ELR (cell line): Measurements from ENCODE around the gene LTBR.
A peak's percentile ranks its signal among the peaks of the same experiment; 100 is the strongest.
"Not testable (repeated sequence)": the region's sequence is repeated elsewhere in the genome, so short reads cannot be mapped to it uniquely, and the experiment has no call there.

Experiments
- DNase-seq: peaks from one replicate; pipeline ENCODE4 v3.0.0-alpha.2; 2015; ENCODE audit warnings: low read depth

LTBR gene

DNA sequence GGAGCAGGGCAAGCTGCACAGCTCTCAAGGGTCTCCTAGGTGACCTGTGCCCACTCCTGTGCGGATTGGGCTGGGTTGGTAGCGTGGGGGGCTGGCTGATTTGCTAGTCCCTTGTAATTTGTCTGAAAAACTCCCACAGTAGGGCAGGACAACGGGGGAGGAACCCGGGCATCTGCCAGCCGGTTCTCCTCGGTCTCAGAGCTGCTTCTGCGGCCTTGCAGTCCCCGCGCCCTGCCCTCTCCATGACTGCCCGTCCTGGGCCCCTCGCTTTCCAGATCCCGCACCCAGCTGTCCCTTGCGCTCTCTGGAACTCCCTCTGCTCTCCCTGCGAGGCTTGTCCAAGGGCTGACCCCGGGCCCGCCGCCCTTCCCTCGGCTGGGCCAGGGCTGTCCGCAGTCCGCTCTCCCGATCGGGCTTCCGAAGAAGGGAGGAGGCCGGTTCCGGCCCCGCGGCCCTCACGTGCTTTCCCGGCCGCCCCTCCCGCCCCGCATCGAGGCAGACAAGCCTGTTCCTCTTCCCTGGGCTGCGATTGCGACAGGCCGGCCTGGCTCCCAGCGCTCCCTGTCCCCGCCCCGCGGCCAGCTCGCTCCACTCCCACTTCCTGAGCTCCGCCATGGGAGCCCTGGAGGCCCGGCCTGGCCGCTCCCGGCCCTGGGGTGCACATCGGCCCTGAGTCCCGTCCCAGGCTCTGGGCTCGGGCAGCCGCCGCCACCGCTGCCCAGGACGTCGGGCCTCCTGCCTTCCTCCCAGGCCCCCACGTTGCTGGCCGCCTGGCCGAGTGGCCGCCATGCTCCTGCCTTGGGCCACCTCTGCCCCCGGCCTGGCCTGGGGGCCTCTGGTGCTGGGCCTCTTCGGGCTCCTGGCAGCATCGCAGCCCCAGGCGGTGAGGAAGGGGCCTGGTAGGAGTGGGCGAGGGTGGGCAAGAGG, at the start of gene LTBR:
LTBR (plus strand) TSS at position 591 of the 927 bp plus-strand sequence; CDS start at position 788, 197 bp downstream.
- peak; percentile 95 for DNase-seq

DNA sequence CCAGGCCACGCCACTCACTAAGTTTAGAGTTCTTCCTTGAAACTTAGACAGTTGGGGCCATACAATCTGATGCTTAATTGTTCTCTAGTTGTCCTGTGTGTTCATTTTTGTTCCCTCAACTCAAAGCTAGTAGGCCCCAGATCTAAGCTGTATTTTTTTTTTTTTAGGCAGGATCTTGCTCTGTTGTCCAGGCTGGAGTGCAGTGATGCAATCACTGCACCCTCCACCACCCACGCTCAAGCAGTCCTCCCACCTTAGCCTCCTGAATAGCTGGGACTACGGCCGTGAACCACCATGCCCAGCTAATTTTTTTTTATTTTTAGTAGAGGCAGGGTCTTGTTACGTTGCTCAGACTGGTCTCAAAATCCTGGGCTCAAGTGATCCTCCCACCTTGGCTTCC, 49.6 kb upstream of the LTBR start:
- no peak for DNase-seq

DNA sequence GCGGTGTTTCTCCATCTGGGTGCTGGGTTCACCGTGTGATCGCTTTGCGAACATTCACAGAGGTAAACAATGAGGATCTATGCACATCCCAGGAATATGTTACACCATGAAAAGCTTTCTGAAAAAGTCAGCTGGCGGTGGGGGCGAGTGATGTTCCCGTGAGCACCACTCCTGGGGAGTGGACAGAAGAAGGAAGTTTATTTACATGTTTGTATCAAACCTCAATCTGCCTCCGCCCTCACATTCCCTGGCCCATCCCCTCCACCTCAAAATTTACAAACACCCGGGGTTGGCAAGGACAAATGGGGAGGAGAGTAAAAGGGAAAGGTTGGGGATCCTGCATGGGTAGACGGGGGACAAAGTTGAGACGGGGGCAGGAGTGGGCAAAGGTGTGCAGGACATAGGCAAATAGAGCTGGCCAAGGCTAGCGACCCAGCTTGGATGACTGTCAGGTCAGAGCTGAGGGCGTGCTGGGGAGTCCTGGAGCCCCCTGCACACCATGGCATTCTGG, 49.0 kb upstream of the LTBR start:
- no peak for DNase-seq

DNA sequence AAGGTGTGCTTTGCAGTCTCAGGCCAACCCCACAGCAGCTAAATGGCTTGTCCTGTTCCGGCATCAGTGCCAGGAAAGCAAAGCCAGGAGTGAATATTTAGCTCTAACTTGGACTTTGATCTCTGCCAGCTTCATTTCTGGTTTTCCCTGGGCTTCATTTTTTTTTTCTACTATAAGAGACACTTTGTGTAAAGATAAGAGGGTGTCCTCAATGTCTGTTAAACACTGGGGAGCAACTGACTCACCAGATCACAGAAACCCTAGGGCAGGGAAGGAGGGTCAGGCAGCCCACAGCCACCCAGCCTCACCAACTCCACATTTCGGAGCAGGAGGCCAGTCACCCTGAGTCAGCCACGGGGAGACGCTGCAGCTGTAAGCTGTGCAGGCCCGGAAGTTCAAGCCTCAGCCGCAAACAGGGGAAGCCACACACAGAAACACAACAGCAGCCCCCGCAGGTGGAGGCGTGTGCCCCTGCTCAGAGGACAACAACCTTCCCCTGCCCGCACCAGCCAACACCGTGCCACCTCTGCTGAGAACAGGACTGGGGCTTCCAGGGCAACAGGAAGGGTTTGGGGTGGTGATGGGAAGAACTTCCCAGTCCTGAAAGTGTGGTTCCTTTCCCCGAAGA, 48.4 kb upstream of the LTBR start:
- DNase-seq: peak; percentile 97

DNA sequence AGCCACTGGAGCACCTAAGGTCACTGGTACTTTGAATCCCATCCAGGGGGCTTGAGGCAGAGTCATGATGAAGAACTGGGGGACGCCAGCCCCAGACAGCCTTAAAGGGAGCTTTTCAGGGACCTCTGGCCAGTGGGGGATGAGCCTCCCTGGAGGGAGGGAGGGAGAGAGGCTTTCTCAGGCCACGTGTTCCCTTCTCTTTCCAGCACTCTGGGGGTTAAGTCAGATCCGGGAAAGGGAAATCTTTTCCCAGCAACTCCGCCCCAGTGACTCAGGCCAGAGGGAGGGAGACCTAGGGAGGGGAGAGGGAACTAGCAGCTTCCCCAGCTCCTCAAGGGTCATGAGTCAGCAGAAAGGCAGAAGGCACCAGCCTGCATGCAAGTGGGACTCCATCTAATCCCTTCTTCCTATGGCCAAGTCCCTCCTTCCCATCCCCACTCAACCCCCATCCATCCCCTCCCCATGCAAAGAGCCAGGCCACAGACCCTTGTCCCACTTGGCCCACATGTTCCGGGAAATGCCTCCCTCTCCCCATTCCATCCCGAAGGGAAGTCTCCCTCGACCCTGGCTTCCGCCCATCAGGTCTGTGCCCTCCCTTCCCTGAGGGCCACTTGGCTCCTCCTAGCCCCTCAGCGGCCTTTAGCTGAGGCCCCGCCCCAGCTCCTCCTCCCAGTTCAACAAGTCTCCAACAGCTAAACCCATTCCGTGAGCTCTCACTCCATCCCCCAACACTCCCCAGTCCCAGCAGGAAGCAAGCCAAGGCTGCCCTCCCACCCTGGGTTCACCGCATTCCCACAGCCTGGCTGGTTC, 47.7 kb upstream of the LTBR start:
- peak; percentile 100 for DNase-seq

DNA sequence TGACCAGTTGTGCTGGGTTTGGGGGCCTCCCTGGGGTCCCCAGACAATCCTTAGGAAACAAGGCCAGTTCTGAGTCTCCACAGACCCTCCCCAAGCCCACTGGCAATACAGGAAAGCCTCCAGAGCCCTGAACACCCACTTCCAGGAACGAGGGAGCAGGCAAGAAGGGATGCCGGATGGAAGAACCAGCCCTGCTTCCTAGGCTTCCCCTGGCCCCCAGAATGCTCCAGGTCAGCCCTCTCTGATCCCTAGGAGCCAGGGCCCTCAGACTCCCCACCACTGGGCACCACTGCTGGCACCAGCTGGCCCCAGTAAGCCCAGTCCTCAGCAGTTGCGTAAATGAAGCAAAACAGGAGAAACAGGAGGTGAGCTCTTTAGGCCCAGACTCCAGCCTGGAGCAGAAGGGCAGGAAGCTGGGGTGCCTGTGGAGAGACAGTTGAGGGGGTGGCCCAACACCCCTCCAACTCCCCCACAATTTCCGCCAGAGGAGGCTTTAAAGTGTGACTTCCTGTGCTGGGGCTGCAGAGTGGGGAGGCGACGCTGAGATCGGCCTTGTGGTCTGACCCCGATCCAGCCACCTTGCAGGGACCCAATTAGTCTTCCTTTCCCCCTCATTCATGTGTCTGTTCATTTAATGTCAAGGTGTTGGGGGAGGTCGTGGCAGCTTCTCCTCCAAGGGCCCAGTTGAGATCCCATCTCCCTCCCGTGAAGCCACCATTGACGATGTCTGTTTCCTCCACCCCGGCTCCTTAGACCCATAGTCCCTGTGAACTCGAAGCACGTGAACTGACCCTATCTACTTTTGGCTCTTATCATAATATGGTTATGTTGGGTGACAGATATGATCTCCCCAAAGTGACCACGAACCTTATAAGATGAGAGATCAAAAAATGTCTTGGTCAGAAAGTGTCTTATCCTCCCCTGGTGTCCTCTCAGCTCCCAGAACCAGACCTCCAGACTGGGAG, 46.8 kb upstream of the LTBR start:
- peak; percentile 42 for DNase-seq

DNA sequence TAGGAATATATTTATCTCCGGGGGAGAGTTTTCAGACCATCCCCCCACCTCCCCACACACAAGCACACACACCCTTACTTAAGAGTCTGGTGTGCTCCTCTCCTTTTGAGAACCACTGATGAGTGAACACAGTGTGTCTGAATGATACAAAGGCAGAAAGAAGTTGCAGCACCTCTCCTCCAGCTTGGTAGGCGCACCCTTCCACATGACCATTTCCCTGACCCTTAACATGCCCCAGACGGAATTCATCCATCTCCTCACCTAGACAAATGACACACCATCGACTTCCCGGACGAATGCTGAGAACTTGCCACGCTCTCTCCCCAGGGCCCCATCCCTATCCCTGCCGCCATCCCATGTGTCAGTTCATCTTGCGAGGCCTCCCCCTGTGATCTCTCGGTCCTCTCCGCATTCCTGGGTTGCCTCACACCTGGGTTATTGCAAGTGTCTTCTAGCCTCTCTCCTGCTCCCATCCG, 46.0 kb upstream of the LTBR start:
- peak; percentile 43 for DNase-seq

DNA sequence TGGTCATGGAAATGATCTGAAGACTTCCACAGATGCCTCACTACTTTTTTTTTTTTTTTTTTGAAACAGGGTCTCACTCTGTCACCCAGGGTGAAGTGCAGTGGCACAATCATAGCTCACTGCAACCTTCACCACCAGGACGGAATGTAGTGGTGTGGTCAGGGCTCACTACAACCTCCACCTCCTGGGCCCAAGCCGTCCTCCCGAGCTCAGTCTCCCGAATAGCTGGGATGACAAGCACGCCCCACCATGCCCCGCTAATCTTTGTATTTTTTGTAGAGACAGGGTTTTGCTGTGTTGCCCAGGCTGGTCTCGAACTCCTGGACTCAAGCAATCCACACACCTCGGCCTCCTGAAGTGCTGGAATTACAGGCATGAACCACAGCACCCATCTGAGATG, 45.4 kb upstream of the LTBR start:
- not testable (repeated sequence) for DNase-seq

DNA sequence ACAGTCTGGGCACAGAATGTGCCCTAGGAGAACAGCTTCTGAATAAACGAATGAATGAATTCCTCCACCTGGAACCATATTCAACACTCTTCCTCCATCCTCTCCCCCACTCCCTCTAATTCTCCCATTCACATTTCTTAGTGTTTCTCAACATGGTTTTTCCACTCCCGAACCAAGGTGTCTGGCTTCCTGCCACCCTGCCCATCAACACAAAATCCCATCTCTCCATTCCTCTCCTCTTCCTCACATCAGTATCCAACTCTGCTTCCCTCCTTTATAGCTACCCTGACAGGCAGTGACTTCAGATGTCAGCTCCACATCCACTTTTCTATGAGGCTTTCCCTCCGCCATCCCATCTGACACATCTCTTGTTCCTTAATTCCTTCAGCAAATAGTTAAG, 45.0 kb upstream of the LTBR start:
- no peak for DNase-seq

DNA sequence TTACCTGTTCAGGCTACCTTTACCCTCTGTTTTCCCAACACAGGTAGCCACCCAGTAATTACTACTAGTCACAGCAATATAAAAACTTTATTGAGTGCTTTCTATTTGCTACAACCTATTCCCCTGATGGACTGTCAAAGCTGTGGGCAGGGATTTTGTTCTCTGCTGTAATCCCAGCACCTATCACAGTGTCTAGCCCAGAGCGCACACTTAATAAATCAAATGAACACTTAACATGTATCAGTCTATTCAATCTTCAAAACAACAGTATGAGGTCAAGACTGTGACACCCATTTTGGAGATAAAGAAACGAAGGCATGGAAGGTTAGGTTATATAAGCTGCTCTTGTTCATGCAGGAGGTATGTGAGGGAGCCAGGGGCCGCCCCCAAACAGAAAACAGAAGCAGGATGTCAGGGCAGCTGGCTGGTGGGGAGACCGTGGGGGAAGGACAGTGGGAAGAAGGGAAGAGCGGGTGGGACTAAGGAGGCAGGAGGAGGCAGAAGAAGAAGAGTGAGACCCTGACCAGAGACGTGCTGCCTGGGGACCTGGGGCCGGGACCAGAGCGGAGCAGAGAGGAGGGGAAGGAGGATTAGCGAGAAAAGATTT, 43.8 kb upstream of the LTBR start:
- DNase-seq: peak; percentile 86

DNA sequence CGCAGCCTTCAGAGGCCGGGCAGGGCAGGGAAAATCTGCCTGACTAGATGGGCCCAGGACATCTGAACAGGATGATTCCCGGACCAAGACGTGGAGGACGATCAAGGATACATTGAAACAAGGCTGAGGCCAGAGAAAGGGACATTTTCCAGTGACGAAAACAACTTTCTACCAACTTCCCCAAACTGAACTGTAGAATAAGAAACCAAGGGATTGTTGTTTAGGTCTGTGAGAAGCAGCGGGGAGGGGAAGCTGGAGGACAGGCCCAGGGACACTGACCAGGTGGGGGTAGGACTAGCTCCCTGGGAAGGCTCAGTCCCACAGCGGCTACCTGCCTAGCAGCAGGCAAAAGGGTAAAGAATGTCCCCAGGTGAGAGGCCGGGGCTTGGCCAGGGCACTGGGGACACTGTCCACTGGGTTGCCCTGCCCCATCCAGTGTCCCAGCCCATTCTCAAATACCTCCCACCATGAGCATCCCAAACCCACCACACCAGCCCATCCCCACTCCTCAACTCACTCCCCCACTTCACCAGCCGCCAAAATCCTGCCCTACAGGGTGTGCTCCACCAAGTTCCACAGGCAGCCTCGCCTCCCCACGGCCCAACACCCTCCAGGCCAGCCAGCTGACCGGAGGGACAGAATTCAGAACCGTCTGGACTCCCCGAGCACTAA, 43.1 kb upstream of the LTBR start:
- no peak for DNase-seq

DNA sequence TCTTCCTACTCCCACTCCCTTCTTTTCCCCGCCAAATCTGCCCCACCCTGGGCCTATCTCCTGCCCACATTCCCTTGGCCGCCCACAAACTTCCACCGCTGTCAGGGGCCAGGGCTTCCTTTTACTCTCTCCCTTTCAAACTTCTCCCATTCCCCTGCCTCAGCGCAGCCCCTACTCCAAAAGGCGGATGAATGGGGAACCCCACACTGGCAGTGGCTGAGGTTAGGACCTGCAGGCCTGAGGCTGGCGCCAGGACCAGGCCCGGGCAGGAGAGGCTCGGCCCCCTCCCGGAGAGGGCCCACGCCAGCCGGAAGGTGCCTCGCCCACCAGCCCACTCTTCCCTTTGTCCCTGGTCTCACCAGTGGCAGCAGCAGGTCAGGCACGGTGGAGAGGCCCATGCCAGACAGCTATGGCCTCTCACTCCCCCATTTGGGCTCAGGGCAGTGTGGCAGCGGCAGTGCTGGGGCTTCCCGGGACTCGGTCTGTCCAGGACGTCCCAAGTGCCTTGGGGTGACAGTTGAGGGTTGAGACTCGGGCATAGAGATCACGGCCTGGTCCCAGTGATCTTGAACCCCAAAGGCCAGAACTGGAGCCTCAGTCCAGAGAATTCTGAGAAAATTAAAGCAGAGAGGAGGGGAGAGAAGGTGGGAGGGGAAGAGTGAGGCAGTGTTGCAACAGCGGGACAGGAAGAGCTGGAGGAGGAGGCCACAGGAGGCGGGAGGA, 42.4 kb upstream of the LTBR start, which contains the start of gene TNFRSF1A:
TNFRSF1A (minus strand) TSS at position 660 of the 723 bp plus-strand sequence; CDS start at position 398, 262 bp downstream.
- DNase-seq: peak; percentile 87

DNA sequence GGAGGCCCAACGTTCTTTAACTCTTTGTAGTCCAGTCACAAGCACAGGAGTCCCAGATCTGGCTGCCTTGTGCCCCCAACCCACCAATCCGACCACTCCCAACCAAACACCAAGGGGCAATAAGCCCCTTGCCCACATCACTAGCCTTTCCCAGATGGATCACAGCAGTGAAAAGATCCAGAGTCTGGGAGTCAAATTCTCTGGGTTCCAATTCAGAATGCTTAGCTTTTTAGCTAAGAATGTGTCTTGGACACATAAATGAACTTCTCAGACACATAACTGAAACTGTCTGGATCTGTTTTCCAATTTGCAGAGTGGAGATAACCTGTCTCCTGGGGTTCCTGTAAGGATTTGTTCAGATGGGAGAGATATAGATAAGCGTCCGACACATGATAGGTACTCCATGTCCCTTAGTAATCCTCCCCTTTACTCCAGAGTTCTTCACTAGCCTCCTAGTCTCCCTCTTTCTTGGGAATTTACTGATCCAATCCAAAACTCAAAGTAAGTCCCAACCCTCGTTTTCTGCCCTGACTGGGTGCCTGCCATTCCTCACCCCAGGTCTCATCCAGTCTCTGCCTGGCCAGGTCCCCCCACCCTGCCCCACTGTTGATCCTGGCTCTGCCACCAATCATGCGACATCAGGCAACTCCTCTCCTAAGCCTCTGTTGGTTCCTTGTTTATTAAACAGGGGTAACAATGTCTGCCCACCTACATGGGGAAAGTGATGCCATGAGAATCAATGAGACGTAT, 41.6 kb upstream of the LTBR start:
- no peak for DNase-seq

DNA sequence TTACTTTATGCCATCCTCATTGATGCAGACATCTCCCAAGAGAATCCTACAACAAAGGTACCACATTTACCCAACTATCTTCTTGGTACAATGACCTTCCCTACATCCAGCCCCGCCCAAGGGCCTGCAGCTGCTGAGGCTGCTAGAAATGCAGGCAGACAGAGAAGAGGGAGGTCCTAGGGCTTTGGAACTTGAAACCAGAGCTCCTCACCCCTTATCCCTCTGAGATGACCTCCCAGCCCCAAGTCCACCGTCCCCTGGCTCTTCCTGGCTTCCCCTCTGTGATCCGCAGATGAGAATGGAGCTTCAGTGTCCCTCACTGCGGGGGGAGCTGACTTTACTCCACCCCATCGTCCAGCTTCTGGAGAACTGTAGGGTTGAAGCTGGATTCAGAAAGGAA, 40.4 kb upstream of the LTBR start:
- DNase-seq: no peak

DNA sequence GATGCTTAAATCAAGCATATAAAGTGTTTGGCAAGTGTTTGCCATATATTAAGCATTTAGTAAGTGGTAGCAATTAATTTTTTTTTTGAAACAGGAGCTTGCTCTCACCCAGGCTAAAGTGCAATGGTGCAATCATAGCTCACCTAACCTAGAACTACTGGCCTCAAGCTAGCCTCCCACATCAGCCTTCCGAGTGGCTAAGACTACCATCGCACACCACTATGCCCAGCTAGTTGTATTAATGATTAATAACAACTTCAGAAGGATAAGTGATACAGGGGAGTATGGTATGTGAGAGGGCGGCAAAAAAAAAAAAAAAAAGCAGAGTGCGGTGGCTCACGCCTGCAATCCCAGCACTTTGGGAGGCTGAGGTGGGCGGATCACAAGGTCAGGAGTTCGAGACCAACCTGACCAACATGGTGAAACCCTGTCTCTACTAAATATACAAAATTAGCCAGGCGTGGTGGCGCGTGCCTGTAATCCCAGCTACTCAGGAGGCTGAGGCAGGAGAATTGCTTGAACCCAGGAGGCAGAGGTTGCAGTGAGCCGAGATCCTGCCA, 39.8 kb upstream of the LTBR start:
- DNase-seq: not testable (repeated sequence)

DNA sequence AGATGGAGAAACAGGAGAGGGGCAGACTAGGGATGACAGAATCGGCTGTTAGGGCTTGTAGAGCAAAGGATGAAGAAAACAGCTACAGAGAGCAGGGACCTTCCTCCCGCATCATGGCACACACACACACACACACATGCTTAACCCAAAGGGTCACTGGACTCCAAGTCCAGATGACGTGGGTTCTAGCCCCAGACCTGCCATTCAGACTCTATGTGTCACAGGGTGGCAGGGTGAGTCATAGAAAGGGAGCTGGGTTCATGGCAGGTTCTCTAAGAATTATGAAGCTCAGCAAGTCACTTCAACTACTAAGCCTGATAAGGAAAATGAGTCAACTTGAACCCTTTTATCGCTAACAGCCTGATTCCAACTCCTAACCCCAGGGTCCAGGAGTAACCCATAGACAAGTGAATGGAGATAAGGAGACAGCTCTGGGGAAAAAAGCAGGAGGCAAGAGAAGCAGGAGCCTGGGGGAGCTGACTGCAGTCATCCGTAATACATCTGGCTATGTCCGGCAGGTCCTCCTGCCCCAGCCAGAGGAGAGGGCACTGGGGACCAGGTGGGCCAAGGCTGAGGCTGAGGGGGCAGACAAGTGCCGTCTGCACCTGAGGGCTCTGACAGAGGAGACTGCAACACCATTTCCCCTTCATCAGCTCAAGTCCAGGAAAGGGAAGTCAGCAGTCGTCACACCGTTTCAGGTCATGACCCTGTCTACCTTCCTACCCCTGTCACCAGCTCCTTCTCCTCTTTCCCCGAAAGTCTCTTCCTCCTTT, 38.5 kb upstream of the LTBR start:
- peak; percentile 99 for DNase-seq

DNA sequence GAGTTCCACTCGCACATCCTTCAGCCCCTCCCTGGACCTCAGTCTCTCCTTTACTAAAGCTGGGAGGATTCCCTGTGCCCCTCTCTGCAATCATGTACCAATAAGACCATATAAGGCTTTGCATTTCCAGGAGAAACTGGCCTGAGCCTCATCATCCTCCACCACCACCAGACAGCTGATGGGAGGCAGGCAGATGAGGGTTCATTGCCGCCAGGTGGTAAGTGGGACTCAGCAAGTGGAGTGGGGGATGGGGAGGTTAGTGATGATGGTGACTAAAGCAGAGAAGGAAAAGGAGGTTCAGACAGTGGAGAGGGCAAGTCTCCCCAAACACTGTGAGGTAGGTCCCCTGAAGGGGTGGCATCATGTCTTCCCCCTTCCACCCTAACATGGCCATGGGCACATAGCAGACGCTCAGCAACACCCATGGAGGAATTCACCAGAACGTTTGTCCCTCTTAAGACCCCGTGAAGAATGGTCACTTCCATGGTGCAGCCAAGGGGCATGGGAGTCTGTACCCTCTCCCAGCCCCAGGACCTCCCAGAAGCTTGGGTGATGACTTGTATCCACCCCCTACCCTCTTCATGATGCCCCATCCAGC, 37.6 kb upstream of the LTBR start:
- DNase-seq: no peak
